BE2C (cell line): Measurements from ENCODE around the gene CORO2B.
A peak's percentile ranks its signal among the peaks of the same experiment; 100 is the strongest.

ENCODE experiments used
- DNase-seq: peaks from one replicate; pipeline ENCODE4 v3.0.0-alpha.2; 2020
- H3K27me3 ChIP-seq: fragments of 250-450 bp; sonication (Bioruptor Pico); 2 replicates; pipeline ENCODE4 v1.5.1; 2020; ENCODE audit warnings: mild to moderate bottlenecking
- H3K36me3 ChIP-seq: fragments of 250-450 bp; sonication (Bioruptor Pico); 2 replicates; pipeline ENCODE4 v1.5.1; 2020; ENCODE audit warnings: mild to moderate bottlenecking
- H3K4me1 ChIP-seq: fragments of 250-450 bp; sonication (Bioruptor Pico); 2 replicates; pipeline ENCODE4 v1.5.1; 2020
- H3K4me3 ChIP-seq: 2 replicates; pipeline ENCODE4 v1.5.1; 2011; ENCODE audit warnings: low read depth, low read length
- H3K9me3 ChIP-seq: fragments of 250-450 bp; sonication (Bioruptor Pico); 2 replicates; pipeline ENCODE4 v1.5.1; 2020
- TF ChIP-seq, protein P1 (sequence below): IDR thresholded peaks from 2 replicates; pipeline ENCODE4 v1.5.1; 2012; ENCODE audit warnings: mild to moderate bottlenecking, low read depth, low read length

Gene CORO2B

DNA sequence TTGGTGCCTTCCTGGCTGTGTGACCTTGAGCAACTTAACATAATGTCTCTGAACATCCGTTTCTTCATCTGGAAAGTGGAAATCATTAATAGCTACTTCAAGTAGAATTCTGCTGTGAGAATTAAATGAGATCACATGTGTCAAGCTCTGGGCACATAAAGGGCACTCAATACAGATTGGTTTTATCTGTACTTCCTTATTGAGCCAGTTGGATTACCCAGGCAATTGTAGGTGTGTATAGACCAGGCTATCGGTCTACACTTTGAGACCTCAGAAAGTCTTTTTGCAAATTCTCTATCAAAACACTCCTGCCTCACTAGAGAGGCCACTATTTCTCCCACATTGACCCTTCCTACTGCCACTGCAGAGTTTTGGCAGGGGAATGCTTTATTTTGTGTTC is 194.2 kb downstream of the CORO2B start:
- H3K4me3 ChIP-seq: no peak overlapping the region
- peaks cover 9% of the 10 kb centered on the region for H3K4me1 ChIP-seq
- no peak for DNase-seq
- no peaks in the 10 kb centered on the region for H3K9me3 ChIP-seq
- no peaks in the 10 kb centered on the region for H3K27me3 ChIP-seq
- TF ChIP-seq, protein P1, sequence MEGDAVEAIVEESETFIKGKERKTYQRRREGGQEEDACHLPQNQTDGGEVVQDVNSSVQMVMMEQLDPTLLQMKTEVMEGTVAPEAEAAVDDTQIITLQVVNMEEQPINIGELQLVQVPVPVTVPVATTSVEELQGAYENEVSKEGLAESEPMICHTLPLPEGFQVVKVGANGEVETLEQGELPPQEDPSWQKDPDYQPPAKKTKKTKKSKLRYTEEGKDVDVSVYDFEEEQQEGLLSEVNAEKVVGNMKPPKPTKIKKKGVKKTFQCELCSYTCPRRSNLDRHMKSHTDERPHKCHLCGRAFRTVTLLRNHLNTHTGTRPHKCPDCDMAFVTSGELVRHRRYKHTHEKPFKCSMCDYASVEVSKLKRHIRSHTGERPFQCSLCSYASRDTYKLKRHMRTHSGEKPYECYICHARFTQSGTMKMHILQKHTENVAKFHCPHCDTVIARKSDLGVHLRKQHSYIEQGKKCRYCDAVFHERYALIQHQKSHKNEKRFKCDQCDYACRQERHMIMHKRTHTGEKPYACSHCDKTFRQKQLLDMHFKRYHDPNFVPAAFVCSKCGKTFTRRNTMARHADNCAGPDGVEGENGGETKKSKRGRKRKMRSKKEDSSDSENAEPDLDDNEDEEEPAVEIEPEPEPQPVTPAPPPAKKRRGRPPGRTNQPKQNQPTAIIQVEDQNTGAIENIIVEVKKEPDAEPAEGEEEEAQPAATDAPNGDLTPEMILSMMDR: no peak
- peaks cover 11% of the 10 kb centered on the region for H3K36me3 ChIP-seq

DNA sequence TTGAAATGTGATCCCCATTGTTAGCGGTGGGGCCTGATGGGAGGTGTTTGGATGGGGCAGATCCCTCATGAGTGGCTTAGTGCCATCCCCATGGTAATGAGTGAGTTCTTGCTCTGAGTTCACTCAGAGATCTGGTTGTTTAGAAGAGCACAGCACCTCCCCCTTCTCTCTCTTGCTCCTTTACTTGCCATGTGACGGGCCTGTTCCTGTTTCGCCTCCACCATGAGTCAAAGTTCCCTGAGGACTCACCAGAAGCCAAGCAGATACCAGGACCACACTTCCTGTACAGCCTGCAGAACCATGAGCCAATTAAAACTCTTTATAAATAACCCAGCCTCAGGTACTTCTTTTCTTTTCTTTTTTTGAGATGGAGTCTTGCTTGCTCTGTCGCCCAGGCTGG is 195.3 kb downstream of the CORO2B start:
- Histone ChIP-seq H3K4me1 (peaks cover 9% of the 10 kb centered on the region), H3K27me3 (no peaks in the 10 kb centered on the region), H3K36me3 (peaks cover 12% of the 10 kb centered on the region), H3K4me3 (no peak overlapping the region), H3K9me3 (no peaks in the 10 kb centered on the region)
- TF ChIP-seq, protein P1: no peak
- DNase-seq: no peak

DNA sequence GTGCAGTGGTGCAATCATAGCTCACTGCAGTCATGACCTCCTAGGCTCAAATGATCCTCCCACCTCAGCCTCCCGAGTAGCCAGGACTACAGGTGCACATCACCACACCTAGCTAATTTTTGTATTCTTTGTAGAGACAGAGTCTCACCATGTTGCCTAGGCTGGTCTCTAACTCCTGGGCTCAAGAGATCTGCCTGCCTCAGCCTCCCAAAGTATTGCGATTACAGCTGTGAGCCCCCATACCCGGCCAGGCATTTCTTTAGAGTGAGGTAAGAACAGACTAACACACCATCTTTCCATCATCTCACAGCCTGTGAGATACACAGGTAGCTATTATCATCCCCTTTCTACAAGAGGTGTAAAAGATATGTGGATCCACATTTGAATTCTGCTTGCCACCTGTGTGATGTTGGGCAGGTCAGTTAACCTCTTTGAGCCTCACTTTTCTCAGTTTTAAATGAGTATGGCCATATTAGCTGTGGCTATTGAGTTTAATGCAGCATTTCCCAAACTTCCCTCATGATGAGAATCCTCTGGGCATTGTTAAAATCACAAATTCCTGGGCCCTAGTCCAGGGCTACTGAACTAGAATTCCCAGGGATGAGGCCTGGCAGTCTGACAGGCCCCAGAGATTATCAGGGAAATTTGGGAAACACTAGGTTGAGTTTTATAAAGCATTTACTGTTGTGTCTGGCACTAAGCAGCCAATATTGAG is 195.9 kb downstream of the CORO2B start:
- no peaks in the 10 kb centered on the region for H3K9me3 ChIP-seq
- TF ChIP-seq, protein P1: no peak
- no peak overlapping the region for H3K4me3 ChIP-seq
- DNase-seq: no peak
- no peaks in the 10 kb centered on the region for H3K27me3 ChIP-seq
- peaks cover 16% of the 10 kb centered on the region for H3K36me3 ChIP-seq
- peaks cover 9% of the 10 kb centered on the region for H3K4me1 ChIP-seq

DNA sequence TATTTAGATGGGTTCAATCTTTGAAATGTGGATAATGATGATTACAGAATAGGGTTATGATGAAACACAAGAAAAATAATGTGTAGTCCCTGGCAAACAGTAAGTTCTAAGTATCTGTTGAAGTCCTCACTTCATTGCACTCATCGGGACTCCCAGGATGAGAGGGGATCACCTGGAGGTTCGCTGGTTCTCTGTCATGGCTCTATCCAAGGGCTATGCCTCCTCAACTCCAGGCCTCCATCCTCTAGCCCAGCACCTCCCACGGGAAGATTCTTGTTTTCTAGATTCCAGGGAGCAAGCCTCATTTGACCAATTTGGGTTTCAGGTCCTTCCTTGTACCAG is 196.4 kb downstream of the CORO2B start:
- DNase-seq: no peak
- H3K36me3 ChIP-seq: peaks cover 19% of the 10 kb centered on the region
- no peak overlapping the region for H3K4me3 ChIP-seq
- H3K4me1 ChIP-seq: peaks cover 9% of the 10 kb centered on the region
- no peaks in the 10 kb centered on the region for H3K9me3 ChIP-seq
- no peaks in the 10 kb centered on the region for H3K27me3 ChIP-seq
- TF ChIP-seq, protein P1: no peak

DNA sequence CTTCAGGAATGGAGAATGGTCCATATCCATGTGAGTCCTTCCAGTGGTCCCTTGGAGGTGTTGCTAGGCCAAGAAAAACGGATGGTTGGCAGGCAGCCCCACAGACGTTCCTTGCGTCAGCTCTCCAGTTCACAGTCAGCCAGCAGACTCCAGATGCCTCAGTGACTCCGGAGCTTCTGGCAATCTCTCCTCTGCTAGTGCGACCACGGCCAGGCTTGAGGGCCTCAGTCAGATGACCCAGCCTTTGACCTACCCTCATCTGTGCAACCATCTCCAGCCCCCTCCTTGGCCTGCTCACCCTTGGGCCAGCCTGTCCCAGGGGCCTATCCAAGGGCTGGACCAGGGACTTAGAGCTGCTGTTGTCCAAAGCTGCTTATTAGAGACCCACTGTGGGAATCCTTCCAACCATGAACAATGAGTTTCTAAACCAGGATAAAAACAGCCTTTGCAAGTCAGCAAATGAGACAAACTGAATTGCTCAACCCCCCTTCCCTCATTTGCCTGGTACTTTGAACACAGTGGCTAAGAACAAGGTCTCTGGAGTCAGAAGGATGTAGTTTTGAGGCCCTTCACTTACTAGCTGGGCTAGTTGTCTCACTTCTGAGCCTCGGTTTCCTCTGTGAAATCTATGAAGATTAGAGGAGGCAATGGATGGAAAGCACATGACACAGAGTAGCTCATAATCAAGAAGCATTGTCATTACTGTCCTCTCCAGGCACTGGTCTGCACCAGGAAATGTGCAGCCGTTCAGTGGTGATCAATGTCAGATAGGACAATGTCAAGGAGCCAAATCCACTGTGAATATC is 197.1 kb downstream of the CORO2B start:
- Histone ChIP-seq H3K36me3 (peaks cover 26% of the 10 kb centered on the region), H3K4me1 (peaks cover 9% of the 10 kb centered on the region), H3K27me3 (no peaks in the 10 kb centered on the region), H3K4me3 (no peak overlapping the region), H3K9me3 (no peaks in the 10 kb centered on the region)
- TF ChIP-seq, protein P1: no peak
- DNase-seq: peak; percentile 37
